ENCODE measurements around the gene OR10H1.
A peak's percentile ranks its signal among the peaks of the same experiment; 100 is the strongest.

DNA sequence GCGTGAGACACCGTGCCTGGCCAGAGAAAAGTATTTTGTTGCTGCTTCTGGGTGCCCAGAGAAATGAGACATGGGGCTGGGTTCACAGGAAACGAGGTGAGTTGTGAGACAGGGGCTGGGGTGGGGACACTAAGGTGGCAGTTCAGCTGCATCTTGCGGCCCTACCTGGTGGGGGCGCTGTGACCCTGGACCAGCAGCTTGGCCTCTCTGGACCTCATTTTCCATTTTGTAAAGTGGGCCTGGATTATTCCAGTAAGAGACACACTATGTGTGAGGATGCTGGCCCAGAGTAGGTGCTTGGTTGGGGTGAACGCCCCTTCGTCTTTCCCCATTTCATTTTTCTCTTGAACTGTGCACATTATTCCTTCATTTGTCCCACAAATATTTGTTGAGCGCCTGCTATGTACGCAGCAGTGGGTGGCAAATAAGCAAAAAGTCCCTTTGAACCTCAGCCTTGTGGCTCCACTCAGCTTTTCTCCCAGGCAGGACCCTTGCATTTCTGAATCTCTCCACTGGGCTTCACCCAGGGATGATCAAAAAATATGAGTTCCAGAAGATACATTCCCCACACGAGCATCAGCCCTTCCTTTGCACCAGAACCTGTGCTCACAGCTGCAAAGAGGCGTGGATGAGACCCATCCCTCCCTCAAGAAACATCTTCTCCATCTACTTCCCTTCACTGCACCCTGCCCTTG is 26.6 kb upstream of the OR10H1 start:
- TF ChIP-seq, protein P1, sequence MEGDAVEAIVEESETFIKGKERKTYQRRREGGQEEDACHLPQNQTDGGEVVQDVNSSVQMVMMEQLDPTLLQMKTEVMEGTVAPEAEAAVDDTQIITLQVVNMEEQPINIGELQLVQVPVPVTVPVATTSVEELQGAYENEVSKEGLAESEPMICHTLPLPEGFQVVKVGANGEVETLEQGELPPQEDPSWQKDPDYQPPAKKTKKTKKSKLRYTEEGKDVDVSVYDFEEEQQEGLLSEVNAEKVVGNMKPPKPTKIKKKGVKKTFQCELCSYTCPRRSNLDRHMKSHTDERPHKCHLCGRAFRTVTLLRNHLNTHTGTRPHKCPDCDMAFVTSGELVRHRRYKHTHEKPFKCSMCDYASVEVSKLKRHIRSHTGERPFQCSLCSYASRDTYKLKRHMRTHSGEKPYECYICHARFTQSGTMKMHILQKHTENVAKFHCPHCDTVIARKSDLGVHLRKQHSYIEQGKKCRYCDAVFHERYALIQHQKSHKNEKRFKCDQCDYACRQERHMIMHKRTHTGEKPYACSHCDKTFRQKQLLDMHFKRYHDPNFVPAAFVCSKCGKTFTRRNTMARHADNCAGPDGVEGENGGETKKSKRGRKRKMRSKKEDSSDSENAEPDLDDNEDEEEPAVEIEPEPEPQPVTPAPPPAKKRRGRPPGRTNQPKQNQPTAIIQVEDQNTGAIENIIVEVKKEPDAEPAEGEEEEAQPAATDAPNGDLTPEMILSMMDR (IDR thresholded peaks at IDR 0.05; ENCODE audit: low read depth, low read length, poor library complexity, severe bottlenecking): peak; percentile 59
- TF ChIP-seq EZH2phosphoT487 (IDR thresholded peaks at IDR 0.05; ENCODE audit: borderline replicate concordance, low read length): no peak
